Kidney epithelial cell (primary cell): Measurements from ENCODE around the gene TSC22D2. TPM values are rescaled to one million over a fixed set of nuclear protein-coding genes. Genes with fewer than 3 reads are reported as not detected.

ENCODE experiments used
- DNase-seq: peaks from one replicate; pipeline ENCODE4 v3.0.0-alpha.2; 2010; ENCODE audit warnings: low read depth
- H3K27me3 ChIP-seq: 2 replicates; pipeline ENCODE4 v1.6.0; 2011; ENCODE audit warnings: low read length; ENCODE audit not compliant: control insufficient read depth, insufficient read depth
- H3K36me3 ChIP-seq: 2 replicates; pipeline ENCODE4 v1.5.1; 2011; ENCODE audit warnings: low read length; ENCODE audit not compliant: control insufficient read depth, insufficient read depth
- H3K4me3 ChIP-seq: 2 replicates; pipeline ENCODE4 v1.5.1; 2011; ENCODE audit warnings: low read depth, mild to moderate bottlenecking, control low read depth, low read length
- CTCF ChIP-seq: IDR thresholded peaks from 2 replicates; pipeline ENCODE4 v1.5.1; 2011; ENCODE audit warnings: mild to moderate bottlenecking, moderate library complexity, low read length, control low read depth, inconsistent platforms; ENCODE audit not compliant: insufficient read depth, poor library complexity, severe bottlenecking
- total RNA-seq: library from RNA; depleted of rRNA; stranded (reverse); fragments of >200 nt; gene quantifications from 2 replicates; pipeline ENCODE4 v1.2.3, GENCODE V29; 2015

Gene TSC22D2
- total RNA-seq, 1 donor from 2014 or later, result 13.3 TPM

GRCh38 chr3:150378301-150378748, 29.8 kb upstream of the TSC22D2 start:
- no peak for DNase-seq
- Histone ChIP-seq H3K36me3 (no peaks in the 10 kb centered on the region), H3K4me3 (no peak overlapping the region), H3K27me3 (no peaks in the 10 kb centered on the region)
- no peak for TF ChIP-seq CTCF

GRCh38 chr3:150379469-150379868, 28.6 kb upstream of the TSC22D2 start:
- Histone ChIP-seq H3K36me3 (no peaks in the 10 kb centered on the region), H3K4me3 (no peak overlapping the region), H3K27me3 (no peaks in the 10 kb centered on the region)
- no peak for DNase-seq
- no peak for TF ChIP-seq CTCF

GRCh38 chr3:150384296-150385212, 23.5 kb upstream of the TSC22D2 start:
- peak; percentile 35 for TF ChIP-seq CTCF
- H3K36me3 ChIP-seq, result no peaks in the 10 kb centered on the region
- DNase-seq, result peak; percentile 37
- H3K4me3 ChIP-seq, result no peak overlapping the region
- H3K27me3 ChIP-seq, result no peaks in the 10 kb centered on the region

- DNase-seq, result no peak
- Histone ChIP-seq H3K4me3 (no peak overlapping the region), H3K27me3 (no peaks in the 10 kb centered on the region), H3K36me3 (no peaks in the 10 kb centered on the region)
- no peak for TF ChIP-seq CTCF
Measured at GRCh38 chr3:150385296-150386242, 22.5 kb upstream of the TSC22D2 start.

- no peaks in the 10 kb centered on the region for H3K36me3 ChIP-seq
- TF ChIP-seq CTCF, result no peak
- DNase-seq, result no peak
- H3K27me3 ChIP-seq, result no peaks in the 10 kb centered on the region
- no peak overlapping the region for H3K4me3 ChIP-seq
Measured at GRCh38 chr3:150388498-150389418, 19.3 kb upstream of the TSC22D2 start.
